ENCODE results near the gene STX3.

DNA sequence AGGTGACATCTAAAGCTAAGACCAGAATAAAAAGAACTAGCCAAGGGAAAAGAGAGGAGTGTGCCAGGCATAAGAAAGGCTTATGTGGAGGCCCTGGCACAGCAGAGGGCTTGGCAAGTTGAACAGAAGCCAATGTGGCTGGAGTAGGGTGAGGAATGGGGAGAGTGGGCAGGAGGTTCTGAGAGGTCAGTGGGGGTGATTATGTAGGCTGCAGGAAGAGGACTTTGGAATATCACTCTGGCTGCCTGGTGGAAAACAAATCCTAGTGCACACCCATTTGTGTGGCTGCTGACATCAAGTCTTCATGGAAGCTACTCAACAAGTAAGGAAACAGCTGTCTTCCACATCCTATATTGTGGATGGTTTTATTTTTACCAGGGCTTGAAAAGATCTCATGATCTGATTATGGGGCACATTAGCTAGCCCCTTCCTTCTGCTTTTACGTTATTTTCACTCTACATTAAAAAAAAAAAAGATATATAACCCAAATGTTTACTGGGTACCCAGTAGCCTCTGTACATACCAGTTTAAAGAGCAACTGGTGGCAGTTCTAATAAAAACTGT lies 52.0 kb downstream of the STX3 start:
- TF ChIP-seq, protein P1, sequence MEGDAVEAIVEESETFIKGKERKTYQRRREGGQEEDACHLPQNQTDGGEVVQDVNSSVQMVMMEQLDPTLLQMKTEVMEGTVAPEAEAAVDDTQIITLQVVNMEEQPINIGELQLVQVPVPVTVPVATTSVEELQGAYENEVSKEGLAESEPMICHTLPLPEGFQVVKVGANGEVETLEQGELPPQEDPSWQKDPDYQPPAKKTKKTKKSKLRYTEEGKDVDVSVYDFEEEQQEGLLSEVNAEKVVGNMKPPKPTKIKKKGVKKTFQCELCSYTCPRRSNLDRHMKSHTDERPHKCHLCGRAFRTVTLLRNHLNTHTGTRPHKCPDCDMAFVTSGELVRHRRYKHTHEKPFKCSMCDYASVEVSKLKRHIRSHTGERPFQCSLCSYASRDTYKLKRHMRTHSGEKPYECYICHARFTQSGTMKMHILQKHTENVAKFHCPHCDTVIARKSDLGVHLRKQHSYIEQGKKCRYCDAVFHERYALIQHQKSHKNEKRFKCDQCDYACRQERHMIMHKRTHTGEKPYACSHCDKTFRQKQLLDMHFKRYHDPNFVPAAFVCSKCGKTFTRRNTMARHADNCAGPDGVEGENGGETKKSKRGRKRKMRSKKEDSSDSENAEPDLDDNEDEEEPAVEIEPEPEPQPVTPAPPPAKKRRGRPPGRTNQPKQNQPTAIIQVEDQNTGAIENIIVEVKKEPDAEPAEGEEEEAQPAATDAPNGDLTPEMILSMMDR (IDR thresholded peaks at IDR 0.05): no peak
- no peak for TF ChIP-seq POLR2A (IDR thresholded peaks at IDR 0.05)
